Karpas-422 (cell line): ENCODE results near the gene TLCD5. TPM values are rescaled to one million over a fixed set of nuclear protein-coding genes. Genes with fewer than 3 reads are reported as not detected.

Experiments used
- DNase-seq: peaks from one replicate; pipeline ENCODE4 v3.0.0-alpha.2; 2015
- H2AFZ ChIP-seq: fragments of 200-600 bp; sonication (generic); 2 replicates; pipeline ENCODE4 v1.6.1; 2014; ENCODE audit warnings: antibody characterized with exemption, low read length, mixed read lengths
- H3K27ac ChIP-seq: fragments of 200-600 bp; sonication (generic); 2 replicates; pipeline ENCODE4 v1.5.1; 2014; ENCODE audit warnings: mild to moderate bottlenecking, low read length, moderate library complexity
- H3K27me3 ChIP-seq: fragments of 200-600 bp; sonication (generic); 2 replicates; pipeline ENCODE4 v1.6.1; 2014; ENCODE audit warnings: low read length, mixed read lengths
- H3K36me3 ChIP-seq: fragments of 200-600 bp; sonication (generic); 2 replicates; pipeline ENCODE4 v1.6.1; 2014; ENCODE audit warnings: low read length, mixed read lengths; ENCODE audit not compliant: insufficient read depth
- H3K4me1 ChIP-seq: fragments of 200-600 bp; sonication (generic); 2 replicates; pipeline ENCODE4 v1.6.1; 2014; ENCODE audit warnings: mild to moderate bottlenecking, low read length, mixed read lengths
- H3K4me2 ChIP-seq: fragments of 200-600 bp; sonication (generic); 2 replicates; pipeline ENCODE4 v1.6.1; 2014; ENCODE audit warnings: low read length, low read depth, mild to moderate bottlenecking; ENCODE audit not compliant: poor library complexity, severe bottlenecking
- H3K4me3 ChIP-seq: fragments of 200-600 bp; sonication (generic); 2 replicates; pipeline ENCODE4 v1.5.1; 2014; ENCODE audit warnings: mild to moderate bottlenecking, antibody characterized with exemption, low read length, mixed read lengths
- H3K79me2 ChIP-seq: fragments of 200-600 bp; sonication (generic); 2 replicates; pipeline ENCODE4 v1.6.1; 2014; ENCODE audit warnings: mild to moderate bottlenecking, low read length, mixed read lengths
- H3K9ac ChIP-seq: fragments of 200-600 bp; sonication (generic); 2 replicates; pipeline ENCODE4 v1.6.0; 2014; ENCODE audit warnings: low read length
- H3K9me2 ChIP-seq: fragments of 200-600 bp; sonication (generic), shearing (Covaris generic); replicated peaks from 2 replicates; pipeline ENCODE4 v1.6.0; 2014; ENCODE audit warnings: mild to moderate bottlenecking, low read length, moderate library complexity; ENCODE audit not compliant: insufficient read depth
- H3K9me3 ChIP-seq: fragments of 300-700, 200-600 bp; sonication (generic); 2 replicates; pipeline ENCODE4 v1.6.1; 2014; ENCODE audit warnings: low read length, mixed read lengths
- H4K20me1 ChIP-seq: fragments of 200-600 bp; sonication (generic); 2 replicates; pipeline ENCODE4 v1.6.1; 2014; ENCODE audit warnings: mild to moderate bottlenecking, antibody characterized with exemption, low read length, low read depth; ENCODE audit not compliant: insufficient read depth
- total RNA-seq: library from RNA; depleted of rRNA; stranded (reverse); fragments of >200 nt; shearing (Covaris generic); gene quantifications from 2 replicates; pipeline ENCODE4 v1.2.3, GENCODE V29; 2014; ENCODE audit warnings: low replicate concordance

Gene TLCD5
- total RNA-seq, 1 experiment from 2014 or later: 4.5 TPM

GRCh38 chr11:120336641-120337354, 11.7 kb downstream of the TLCD5 start:
- peaks cover 38% of the 10 kb centered on the region for H3K4me1 ChIP-seq
- no peaks in the 10 kb centered on the region for H3K9me3 ChIP-seq
- peak overlapping the region; percentile 86 for H3K4me2 ChIP-seq
- H3K27me3 ChIP-seq: no peaks in the 10 kb centered on the region
- DNase-seq: peak; percentile 55
- peak overlapping the region; percentile 60 for H3K27ac ChIP-seq
- peaks cover 30% of the 10 kb centered on the region for H3K79me2 ChIP-seq
- no peaks in the 10 kb centered on the region for H3K36me3 ChIP-seq
- no peaks in the 10 kb centered on the region for H3K9me2 ChIP-seq
- peaks cover 24% of the 10 kb centered on the region for H4K20me1 ChIP-seq
- H3K4me3 ChIP-seq: peak overlapping the region; percentile 83
- H3K9ac ChIP-seq: peak overlapping the region; percentile 79
- H2AFZ ChIP-seq: no peak overlapping the region

DNA sequence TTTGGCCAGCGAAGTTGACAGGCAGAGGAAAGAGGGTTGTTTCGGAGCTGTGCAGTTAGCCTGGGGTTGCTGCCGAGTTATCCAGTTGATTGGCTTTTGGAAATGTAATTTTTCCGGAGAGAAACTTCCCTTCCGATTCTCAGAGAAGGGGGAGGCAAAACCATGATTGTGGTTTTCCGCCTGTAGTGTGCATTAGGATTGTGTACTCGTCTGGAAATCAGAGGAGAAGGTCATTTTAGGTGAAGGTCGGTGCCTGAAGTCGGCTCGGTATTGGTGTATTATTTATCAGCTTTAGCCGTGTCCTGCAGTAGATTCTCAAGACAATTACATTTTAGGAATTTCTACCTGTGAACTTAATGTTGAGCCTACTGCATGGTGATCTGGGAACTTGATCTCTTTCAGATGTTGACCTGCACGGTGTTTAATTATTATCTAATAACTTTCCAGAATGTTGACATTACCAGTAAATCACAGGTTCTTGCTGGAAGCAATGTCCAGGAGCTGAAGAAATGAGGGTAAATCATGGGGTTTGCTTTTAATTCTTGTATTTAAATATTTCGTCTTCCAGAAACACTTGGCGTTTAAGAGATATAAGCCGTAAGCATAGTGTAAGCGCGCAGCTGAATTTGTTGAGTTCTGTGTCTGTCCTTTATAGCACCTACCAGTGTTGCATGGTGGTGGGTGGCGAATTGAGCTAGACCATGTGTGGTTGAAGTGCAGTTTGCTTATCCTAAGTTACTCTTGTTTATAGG, 12.4 kb downstream of the TLCD5 start:
- Histone ChIP-seq H3K4me2 (peak overlapping the region; percentile 86), H3K79me2 (peaks cover 35% of the 10 kb centered on the region), H3K27me3 (no peaks in the 10 kb centered on the region), H3K9ac (peak overlapping the region; percentile 79), H3K4me1 (peaks cover 42% of the 10 kb centered on the region), H2AFZ (no peak overlapping the region), H4K20me1 (peaks cover 30% of the 10 kb centered on the region), H3K27ac (no peak overlapping the region), H3K36me3 (no peaks in the 10 kb centered on the region), H3K4me3 (peak overlapping the region; percentile 83), H3K9me2 (no peaks in the 10 kb centered on the region), H3K9me3 (no peaks in the 10 kb centered on the region)
- no peak for DNase-seq

GRCh38 chr11:120338107-120338933, 13.2 kb downstream of the TLCD5 start:
- Histone ChIP-seq H3K36me3 (no peaks in the 10 kb centered on the region), H3K79me2 (peaks cover 35% of the 10 kb centered on the region), H3K4me3 (peak overlapping the region; percentile 83), H2AFZ (no peak overlapping the region), H3K4me2 (peak overlapping the region; percentile 86), H3K27me3 (no peaks in the 10 kb centered on the region), H3K9me2 (no peaks in the 10 kb centered on the region), H3K4me1 (peaks cover 40% of the 10 kb centered on the region), H3K9me3 (no peaks in the 10 kb centered on the region), H3K27ac (no peak overlapping the region), H4K20me1 (peaks cover 32% of the 10 kb centered on the region), H3K9ac (peak overlapping the region; percentile 79; the same call in 1 of the 2 replicates)
- no peak for DNase-seq

DNA sequence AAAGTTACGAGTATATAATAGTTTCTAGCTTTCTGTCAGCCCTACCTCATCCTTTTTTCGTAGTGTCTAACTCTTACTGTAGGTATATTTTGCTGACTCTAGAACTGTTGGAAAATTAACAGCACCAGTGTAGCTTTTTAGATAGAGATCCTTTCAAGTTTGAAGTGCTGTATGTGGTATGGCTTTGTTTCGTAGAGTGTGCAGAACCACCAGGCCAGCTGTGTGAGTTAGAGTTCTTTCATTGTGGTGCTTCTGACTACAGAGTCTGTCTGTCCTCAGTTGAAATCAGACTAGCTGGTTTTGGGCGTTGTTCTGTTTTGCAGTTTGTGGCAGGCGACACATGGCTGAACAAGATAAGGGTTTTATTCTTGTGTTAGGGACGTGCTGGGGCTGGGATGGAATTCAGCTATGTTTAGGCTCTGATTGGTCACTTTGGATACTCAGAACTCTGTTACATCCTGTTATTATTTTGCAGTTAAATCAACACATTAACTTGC, 14.3 kb downstream of the TLCD5 start:
- DNase-seq: no peak
- no peak overlapping the region for H3K9ac ChIP-seq
- peaks cover 36% of the 10 kb centered on the region for H4K20me1 ChIP-seq
- H3K27ac ChIP-seq: no peak overlapping the region
- no peak overlapping the region for H2AFZ ChIP-seq
- peaks cover 40% of the 10 kb centered on the region for H3K4me1 ChIP-seq
- no peak overlapping the region for H3K4me3 ChIP-seq
- H3K4me2 ChIP-seq: no peak overlapping the region
- H3K9me2 ChIP-seq: no peaks in the 10 kb centered on the region
- H3K27me3 ChIP-seq: no peaks in the 10 kb centered on the region
- peaks cover 35% of the 10 kb centered on the region for H3K79me2 ChIP-seq
- H3K36me3 ChIP-seq: no peaks in the 10 kb centered on the region
- no peaks in the 10 kb centered on the region for H3K9me3 ChIP-seq

- Histone ChIP-seq H3K27me3 (no peaks in the 10 kb centered on the region), H3K9ac (no peak overlapping the region), H3K9me2 (no peaks in the 10 kb centered on the region), H3K9me3 (no peaks in the 10 kb centered on the region), H2AFZ (no peak overlapping the region), H3K36me3 (no peaks in the 10 kb centered on the region), H3K79me2 (peaks cover 42% of the 10 kb centered on the region), H4K20me1 (peaks cover 42% of the 10 kb centered on the region), H3K27ac (no peak overlapping the region), H3K4me2 (no peak overlapping the region), H3K4me3 (no peak overlapping the region), H3K4me1 (peaks cover 39% of the 10 kb centered on the region)
- DNase-seq: no peak
Observed at GRCh38 chr11:120340529-120340928, 15.4 kb downstream of the TLCD5 start.

DNA sequence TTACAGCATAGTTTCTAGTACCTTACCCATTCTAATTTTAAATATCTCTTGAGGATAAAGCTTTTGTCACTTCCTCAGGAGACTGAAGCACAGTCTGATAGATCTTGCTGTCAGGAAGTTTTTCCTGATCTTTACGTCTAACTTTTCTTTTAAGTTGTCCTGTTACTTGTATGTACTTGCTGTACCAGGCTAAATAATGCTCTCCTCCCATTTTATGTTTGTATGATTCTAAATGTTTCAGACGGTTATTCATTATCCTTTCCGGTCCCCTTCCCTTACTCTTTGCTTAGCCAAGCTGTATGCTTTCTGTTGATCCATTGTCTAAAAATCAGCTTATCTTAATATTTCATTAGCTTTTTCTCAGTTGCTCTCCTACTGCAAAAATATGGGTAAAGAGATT, 17.1 kb downstream of the TLCD5 start:
- peaks cover 45% of the 10 kb centered on the region for H3K79me2 ChIP-seq
- no peak for DNase-seq
- H3K4me3 ChIP-seq: no peak overlapping the region
- H3K36me3 ChIP-seq: no peaks in the 10 kb centered on the region
- peaks cover 37% of the 10 kb centered on the region for H3K4me1 ChIP-seq
- no peaks in the 10 kb centered on the region for H3K27me3 ChIP-seq
- H3K4me2 ChIP-seq: no peak overlapping the region
- H2AFZ ChIP-seq: no peak overlapping the region
- no peaks in the 10 kb centered on the region for H3K9me2 ChIP-seq
- H4K20me1 ChIP-seq: peaks cover 47% of the 10 kb centered on the region
- no peaks in the 10 kb centered on the region for H3K9me3 ChIP-seq
- no peak overlapping the region for H3K9ac ChIP-seq
- no peak overlapping the region for H3K27ac ChIP-seq

DNA sequence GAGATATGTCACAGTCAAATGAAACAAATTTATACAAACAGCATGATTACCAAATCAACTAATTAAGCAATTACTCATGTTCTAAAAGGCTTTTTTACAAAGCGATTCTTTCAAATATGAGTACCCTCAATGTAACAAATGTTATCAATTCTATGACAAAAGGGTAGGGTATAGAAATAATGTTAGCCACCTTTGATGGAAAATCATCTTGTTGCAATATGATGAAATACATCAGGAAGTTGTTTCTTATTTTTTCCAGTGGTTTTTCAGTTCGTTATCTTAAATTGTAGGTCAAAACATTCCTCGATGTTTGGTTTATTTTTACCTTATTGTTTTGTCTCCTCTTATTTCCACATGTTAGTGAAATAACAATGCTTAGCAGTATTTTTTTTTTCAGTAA, 17.6 kb downstream of the TLCD5 start:
- H4K20me1 ChIP-seq: peaks cover 46% of the 10 kb centered on the region
- H3K27me3 ChIP-seq: no peaks in the 10 kb centered on the region
- no peak for DNase-seq
- H3K4me1 ChIP-seq: peaks cover 34% of the 10 kb centered on the region
- H3K4me3 ChIP-seq: no peak overlapping the region
- no peaks in the 10 kb centered on the region for H3K9me3 ChIP-seq
- no peak overlapping the region for H2AFZ ChIP-seq
- no peak overlapping the region for H3K27ac ChIP-seq
- H3K4me2 ChIP-seq: no peak overlapping the region
- no peaks in the 10 kb centered on the region for H3K9me2 ChIP-seq
- no peak overlapping the region for H3K9ac ChIP-seq
- no peaks in the 10 kb centered on the region for H3K36me3 ChIP-seq
- peaks cover 41% of the 10 kb centered on the region for H3K79me2 ChIP-seq

DNA sequence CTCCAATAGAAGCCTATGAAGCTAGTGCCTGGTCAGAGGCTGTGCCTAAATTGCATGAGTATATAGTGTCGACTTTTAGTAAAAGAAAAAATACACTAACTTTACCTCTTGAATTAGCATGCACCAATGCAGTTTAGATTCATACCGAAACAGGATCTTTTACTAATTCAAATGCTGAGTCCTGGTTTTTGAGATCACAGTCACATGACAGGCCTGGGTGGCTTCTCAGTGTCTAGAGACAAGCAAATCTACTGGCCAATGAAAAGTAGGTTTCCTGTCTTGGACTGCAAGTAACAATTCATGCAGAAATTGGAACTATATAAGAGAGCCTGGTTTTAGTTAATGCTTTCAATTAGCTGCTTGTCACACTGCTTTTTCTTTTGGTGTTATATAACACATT, 18.3 kb downstream of the TLCD5 start:
- Histone ChIP-seq H3K9me2 (no peaks in the 10 kb centered on the region), H3K79me2 (peaks cover 35% of the 10 kb centered on the region), H2AFZ (no peak overlapping the region), H3K4me3 (no peak overlapping the region), H3K36me3 (no peaks in the 10 kb centered on the region), H3K9me3 (no peaks in the 10 kb centered on the region), H3K4me2 (peak overlapping the region; percentile 23), H4K20me1 (peaks cover 42% of the 10 kb centered on the region), H3K9ac (no peak overlapping the region), H3K4me1 (peaks cover 27% of the 10 kb centered on the region), H3K27me3 (no peaks in the 10 kb centered on the region), H3K27ac (no peak overlapping the region)
- DNase-seq: no peak
